ENCODE measurements around the gene CHCHD6. TPM values are rescaled to one million over a fixed set of nuclear protein-coding genes. Genes with fewer than 3 reads are reported as not detected.

CHCHD6 gene
- total RNA-seq, 4 donors from 2014 or later, result 6.4 to 14.2 (median 10.3) TPM; not detected in 1

DNA sequence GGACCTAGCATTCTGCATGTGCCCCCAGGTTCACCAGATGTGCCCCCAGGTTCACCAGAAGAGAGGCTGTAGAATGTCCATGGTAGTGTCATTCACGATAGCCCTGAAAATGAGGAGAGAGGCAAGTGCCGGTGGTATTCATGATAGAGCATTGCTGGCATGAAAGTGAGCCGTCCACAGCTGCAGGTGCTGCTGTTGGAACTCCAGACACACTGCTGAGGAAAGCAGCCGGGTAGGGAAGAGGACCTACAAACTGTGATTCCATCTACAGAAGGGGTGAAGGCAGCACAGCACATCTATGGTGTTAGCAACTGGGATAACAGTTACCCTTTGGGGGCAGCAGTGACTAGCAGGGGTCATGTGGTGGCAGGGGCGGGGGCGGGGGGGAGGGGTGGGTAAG is 153.9 kb downstream of the CHCHD6 start:
- no peak overlapping the region for H3K27ac ChIP-seq
- no peaks in the 10 kb centered on the region for H3K36me3 ChIP-seq
- H3K4me3 ChIP-seq, result no peak overlapping the region
- no peaks in the 10 kb centered on the region for H3K9me3 ChIP-seq
- H3K27me3 ChIP-seq, result no peaks in the 10 kb centered on the region
- no peak for DNase-seq
- H3K4me1 ChIP-seq, result no peaks in the 10 kb centered on the region
- no peak for TF ChIP-seq POLR2A (IDR thresholded peaks at IDR 0.05)
- TF ChIP-seq, protein P1, sequence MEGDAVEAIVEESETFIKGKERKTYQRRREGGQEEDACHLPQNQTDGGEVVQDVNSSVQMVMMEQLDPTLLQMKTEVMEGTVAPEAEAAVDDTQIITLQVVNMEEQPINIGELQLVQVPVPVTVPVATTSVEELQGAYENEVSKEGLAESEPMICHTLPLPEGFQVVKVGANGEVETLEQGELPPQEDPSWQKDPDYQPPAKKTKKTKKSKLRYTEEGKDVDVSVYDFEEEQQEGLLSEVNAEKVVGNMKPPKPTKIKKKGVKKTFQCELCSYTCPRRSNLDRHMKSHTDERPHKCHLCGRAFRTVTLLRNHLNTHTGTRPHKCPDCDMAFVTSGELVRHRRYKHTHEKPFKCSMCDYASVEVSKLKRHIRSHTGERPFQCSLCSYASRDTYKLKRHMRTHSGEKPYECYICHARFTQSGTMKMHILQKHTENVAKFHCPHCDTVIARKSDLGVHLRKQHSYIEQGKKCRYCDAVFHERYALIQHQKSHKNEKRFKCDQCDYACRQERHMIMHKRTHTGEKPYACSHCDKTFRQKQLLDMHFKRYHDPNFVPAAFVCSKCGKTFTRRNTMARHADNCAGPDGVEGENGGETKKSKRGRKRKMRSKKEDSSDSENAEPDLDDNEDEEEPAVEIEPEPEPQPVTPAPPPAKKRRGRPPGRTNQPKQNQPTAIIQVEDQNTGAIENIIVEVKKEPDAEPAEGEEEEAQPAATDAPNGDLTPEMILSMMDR (IDR thresholded peaks at IDR 0.05), result no peak
- intact Hi-C loops (cut with DNase I; ENCODE audit: low total_unique reads), result no loop called here

DNA sequence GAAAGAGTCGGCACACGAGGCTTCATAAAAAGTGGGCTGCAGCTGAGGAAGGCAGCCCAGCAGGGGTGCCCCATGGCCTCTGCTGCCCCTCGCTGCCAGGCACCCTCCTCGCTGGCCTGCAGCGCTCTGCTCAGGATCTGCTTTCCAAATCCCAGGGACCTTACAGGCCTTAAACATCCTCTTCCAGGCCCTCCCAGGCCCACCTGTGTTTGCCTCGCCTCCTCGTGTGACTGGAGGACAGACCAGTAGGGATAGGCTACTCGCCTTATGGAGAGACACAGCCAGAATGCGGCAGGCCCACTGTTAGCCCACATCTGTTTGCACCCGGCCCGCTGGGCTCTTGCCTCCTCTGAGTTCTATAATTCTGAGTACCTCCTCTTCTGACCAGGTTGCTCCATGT is 154.4 kb downstream of the CHCHD6 start:
- intact Hi-C loops (cut with DNase I; ENCODE audit: low total_unique reads), result no loop called here
- no peak for DNase-seq
- Histone ChIP-seq H3K27me3 (no peaks in the 10 kb centered on the region), H3K9me3 (no peaks in the 10 kb centered on the region), H3K27ac (no peak overlapping the region), H3K4me1 (no peaks in the 10 kb centered on the region), H3K36me3 (no peaks in the 10 kb centered on the region), H3K4me3 (no peak overlapping the region)
- TF ChIP-seq, protein P1 (IDR thresholded peaks at IDR 0.05), result no peak
- TF ChIP-seq POLR2A (IDR thresholded peaks at IDR 0.05), result no peak

DNA sequence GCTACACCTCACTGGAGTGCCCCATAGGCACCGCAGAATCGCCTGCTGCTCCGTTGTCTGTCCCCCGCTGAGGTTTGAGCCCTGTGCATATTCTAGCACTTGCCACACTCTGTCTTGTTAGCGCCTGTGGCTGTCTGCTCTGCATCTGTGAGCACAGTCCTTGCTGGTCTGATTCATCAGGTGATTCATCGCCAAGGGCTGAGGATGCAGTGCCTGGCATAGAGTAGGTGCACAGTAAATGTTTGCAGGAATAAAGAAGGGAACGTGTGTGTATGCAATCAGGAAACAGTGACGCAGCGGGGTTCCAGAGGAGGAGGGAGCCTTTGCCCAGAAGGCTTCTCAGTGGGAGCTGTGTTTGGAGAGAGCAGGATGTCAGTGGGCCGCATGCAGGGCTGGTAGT is 154.8 kb downstream of the CHCHD6 start:
- Histone ChIP-seq H3K9me3 (no peaks in the 10 kb centered on the region), H3K4me3 (no peak overlapping the region), H3K36me3 (no peaks in the 10 kb centered on the region), H3K4me1 (no peaks in the 10 kb centered on the region), H3K27me3 (no peaks in the 10 kb centered on the region), H3K27ac (no peak overlapping the region)
- TF ChIP-seq, protein P1 (IDR thresholded peaks at IDR 0.05), result no peak
- no peak for TF ChIP-seq POLR2A (IDR thresholded peaks at IDR 0.05)
- no peak for DNase-seq
- intact Hi-C loops (cut with DNase I; ENCODE audit: low total_unique reads), result no loop called here

DNA sequence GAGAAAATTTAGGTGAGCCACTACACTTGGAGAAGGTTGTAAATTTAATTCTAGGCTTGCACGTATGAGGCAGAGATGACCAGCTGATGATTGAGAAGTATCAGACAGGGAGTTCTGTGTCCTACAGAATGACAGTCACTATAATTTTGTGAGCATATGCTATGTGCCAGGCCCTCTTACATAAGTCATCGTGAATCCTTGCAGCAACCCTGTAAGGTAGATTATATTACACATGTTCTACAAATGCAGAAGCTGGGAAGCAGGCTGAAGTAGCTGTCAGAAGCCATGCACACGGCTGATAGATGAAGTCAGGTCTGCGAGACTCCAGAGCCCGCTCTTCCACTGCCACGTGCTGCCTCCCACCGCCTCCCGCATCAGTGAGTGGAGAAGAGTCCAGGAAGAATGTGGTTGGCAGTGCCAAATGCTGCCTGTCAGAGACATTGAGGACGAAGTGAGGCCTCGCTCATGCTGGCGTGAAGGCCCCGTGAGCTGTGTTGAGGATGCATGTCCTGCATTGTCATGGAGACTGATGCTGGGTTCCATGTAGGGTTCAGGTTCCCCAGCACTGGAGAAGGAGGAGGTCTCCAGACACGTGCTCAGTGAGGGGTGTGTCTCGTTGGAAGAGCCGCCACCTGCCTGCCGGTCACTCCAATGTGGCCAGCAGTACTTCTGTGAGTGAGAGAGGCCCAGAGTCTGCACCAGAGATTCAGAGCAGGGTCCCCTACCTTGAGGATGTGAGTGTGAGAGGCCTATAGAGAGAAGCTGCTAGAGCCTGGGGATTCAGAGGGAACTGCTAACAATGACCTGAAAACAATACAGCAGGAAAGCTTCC is 155.6 kb downstream of the CHCHD6 start:
- no peaks in the 10 kb centered on the region for H3K4me1 ChIP-seq
- DNase-seq, result no peak
- H3K9me3 ChIP-seq, result no peaks in the 10 kb centered on the region
- H3K27ac ChIP-seq, result no peak overlapping the region
- intact Hi-C loops (cut with DNase I; ENCODE audit: low total_unique reads), result no loop called here
- H3K27me3 ChIP-seq, result no peaks in the 10 kb centered on the region
- TF ChIP-seq, protein P1 (IDR thresholded peaks at IDR 0.05), result no peak
- no peak for TF ChIP-seq POLR2A (IDR thresholded peaks at IDR 0.05)
- H3K4me3 ChIP-seq, result no peak overlapping the region
- no peaks in the 10 kb centered on the region for H3K36me3 ChIP-seq

DNA sequence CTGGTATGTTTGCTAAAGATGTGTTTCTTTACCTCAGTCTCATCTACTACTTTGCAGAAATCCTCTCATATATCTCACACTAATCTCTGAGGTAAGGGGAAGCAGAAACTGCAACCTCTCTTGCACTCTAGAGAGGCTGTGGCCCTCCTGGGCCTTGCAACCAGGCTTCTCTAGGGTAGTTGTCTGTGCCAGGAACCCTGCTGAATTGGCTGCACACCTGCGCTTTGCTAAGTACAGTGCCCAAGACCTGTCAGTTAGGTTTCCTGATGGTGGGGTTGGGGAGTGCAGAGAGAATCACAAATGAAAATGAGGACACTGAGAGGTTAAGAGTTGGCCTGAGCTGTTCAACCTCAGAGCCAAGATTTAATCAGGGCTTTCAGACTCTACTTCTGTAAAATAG is 161.7 kb downstream of the CHCHD6 start:
- Histone ChIP-seq H3K4me3 (no peak overlapping the region), H3K27ac (no peak overlapping the region), H3K9me3 (no peaks in the 10 kb centered on the region), H3K36me3 (no peaks in the 10 kb centered on the region), H3K4me1 (no peaks in the 10 kb centered on the region), H3K27me3 (no peaks in the 10 kb centered on the region)
- TF ChIP-seq, protein P1 (IDR thresholded peaks at IDR 0.05), result no peak
- TF ChIP-seq POLR2A (IDR thresholded peaks at IDR 0.05), result no peak
- DNase-seq, result no peak
- intact Hi-C loops (cut with DNase I; ENCODE audit: low total_unique reads), result no loop called here
